GM18907 (cell line): ENCODE data around the gene SLC34A2.

Experiments used
- ATAC-seq: cut with Tn5 transposase; IDR thresholded peaks from one replicate; pipeline ENCODE4 v1.9.1; 2021; ENCODE audit warnings: mild to moderate bottlenecking, moderate library complexity; ENCODE audit not compliant: unreplicated experiment

SLC34A2 gene

GRCh38 chr4:25713812-25714211 is 58.2 kb downstream of the SLC34A2 start:
- no peak for ATAC-seq

GRCh38 chr4:25722964-25723363 is 67.3 kb downstream of the SLC34A2 start:
- ATAC-seq = no peak

GRCh38 chr4:25723409-25723808 is 67.8 kb downstream of the SLC34A2 start:
- ATAC-seq = no peak

GRCh38 chr4:25725870-25726269 is 70.2 kb downstream of the SLC34A2 start:
- ATAC-seq = no peak

- no peak for ATAC-seq
These were observed 72.3 kb downstream of the SLC34A2 start for GRCh38 chr4:25727711-25728493.
